Measurements from ENCODE around the gene RNF8. TPM values are rescaled to one million over a fixed set of nuclear protein-coding genes. Genes with fewer than 3 reads are reported as not detected.

The RNF8 gene
- total RNA-seq, 2 donors from 2014 or later = 38.2 to 51.1 TPM

GRCh38 chr6:37308069-37308815 is 45.5 kb upstream of the RNF8 start:
- peaks cover 11% of the 10 kb centered on the region for H3K4me1 ChIP-seq (ENCODE audit: control insufficient read depth, insufficient read depth, low read length)
- Mint-ChIP-seq H3K36me3 (ENCODE audit: low read depth) (peaks cover 30% of the 10 kb centered on the region), H3K4me1 (peaks cover 24% of the 10 kb centered on the region), H3K27me3 (ENCODE audit: insufficient read depth) (no peaks in the 10 kb centered on the region), H3K9me3 (no peaks in the 10 kb centered on the region), H3K27ac (no peak overlapping the region), H3K4me3 (no peak overlapping the region)
- H3K36me3 ChIP-seq (ENCODE audit: control insufficient read depth, insufficient read depth, low read length) = peaks cover 30% of the 10 kb centered on the region
- no peak for TF ChIP-seq CTCF (conservative IDR thresholded peaks at IDR 0.05)
- H3K27me3 ChIP-seq (ENCODE audit: control insufficient read depth, insufficient read depth, low read length, poor library complexity, severe bottlenecking) = no peaks in the 10 kb centered on the region
- H3K27ac ChIP-seq (ENCODE audit: low read depth, low read length) = no peak overlapping the region
- H3K4me3 ChIP-seq (ENCODE audit: low read length) = no peak overlapping the region
- WGBS, 2 experiments (ENCODE audit: insufficient coverage in 1 of 2, insufficient read length in 1 of 2) = 82 to 92% methylated on average over 4 to 5 of the region's 5 CpGs
- no peak overlapping the region for H3K9ac ChIP-seq (ENCODE audit: extremely low read depth, low read length, poor library complexity, severe bottlenecking)
- DNase-seq = no peak
- H3K9me3 ChIP-seq (ENCODE audit: control insufficient read depth, low read length) = no peaks in the 10 kb centered on the region

- Histone ChIP-seq H3K9me3 (ENCODE audit: control insufficient read depth, low read length) (no peaks in the 10 kb centered on the region), H3K27ac (ENCODE audit: low read depth, low read length) (no peak overlapping the region), H3K4me1 (ENCODE audit: control insufficient read depth, insufficient read depth, low read length) (peaks cover 11% of the 10 kb centered on the region), H3K4me3 (ENCODE audit: low read length) (no peak overlapping the region), H3K9ac (ENCODE audit: extremely low read depth, low read length, poor library complexity, severe bottlenecking) (no peak overlapping the region), H3K27me3 (ENCODE audit: control insufficient read depth, insufficient read depth, low read length, poor library complexity, severe bottlenecking) (no peaks in the 10 kb centered on the region), H3K36me3 (ENCODE audit: control insufficient read depth, insufficient read depth, low read length) (peaks cover 30% of the 10 kb centered on the region)
- no peak for DNase-seq
- Mint-ChIP-seq H3K4me1 (peaks cover 24% of the 10 kb centered on the region), H3K36me3 (ENCODE audit: low read depth) (peaks cover 38% of the 10 kb centered on the region), H3K9me3 (no peaks in the 10 kb centered on the region), H3K4me3 (no peak overlapping the region), H3K27ac (no peak overlapping the region), H3K27me3 (ENCODE audit: insufficient read depth) (no peaks in the 10 kb centered on the region)
- no peak for TF ChIP-seq CTCF (conservative IDR thresholded peaks at IDR 0.05)
- 92 to 100% methylated on average over 1 of the region's 1 CpG for WGBS, 2 experiments (ENCODE audit: insufficient coverage in 1 of 2, insufficient read length in 1 of 2)
These were observed 44.7 kb upstream of the RNF8 start for GRCh38 chr6:37309046-37309445.

- Histone ChIP-seq H3K36me3 (ENCODE audit: control insufficient read depth, insufficient read depth, low read length) (peaks cover 26% of the 10 kb centered on the region), H3K27me3 (ENCODE audit: control insufficient read depth, insufficient read depth, low read length, poor library complexity, severe bottlenecking) (no peaks in the 10 kb centered on the region), H3K9me3 (ENCODE audit: control insufficient read depth, low read length) (no peaks in the 10 kb centered on the region), H3K27ac (ENCODE audit: low read depth, low read length) (no peak overlapping the region), H3K9ac (ENCODE audit: extremely low read depth, low read length, poor library complexity, severe bottlenecking) (no peak overlapping the region), H3K4me1 (ENCODE audit: control insufficient read depth, insufficient read depth, low read length) (peaks cover 11% of the 10 kb centered on the region), H3K4me3 (ENCODE audit: low read length) (no peak overlapping the region)
- Mint-ChIP-seq H3K4me3 (no peak overlapping the region), H3K27me3 (ENCODE audit: insufficient read depth) (no peaks in the 10 kb centered on the region), H3K27ac (no peak overlapping the region), H3K36me3 (ENCODE audit: low read depth) (peaks cover 37% of the 10 kb centered on the region), H3K4me1 (peaks cover 26% of the 10 kb centered on the region), H3K9me3 (no peaks in the 10 kb centered on the region)
- 56% methylated on average over 2 of the region's 3 CpGs; no CpG with 5 or more reads in 1 of the 2 experiments for WGBS, 2 experiments (ENCODE audit: insufficient coverage in 1 of 2, insufficient read length in 1 of 2)
- no peak for DNase-seq
- TF ChIP-seq CTCF (conservative IDR thresholded peaks at IDR 0.05) = no peak
These were observed 44.1 kb upstream of the RNF8 start for GRCh38 chr6:37309692-37310091.
